ENCODE results near the gene MEF2D.

MEF2D gene

GRCh38 chr1:156500543-156500792 is at the start of gene MEF2D:
MEF2D (minus strand) TSS chr1:156500775; CDS start chr1:156483292, 17,483 bp downstream.
- no peak for DNase-seq (ENCODE audit: low spot score)

GRCh38 chr1:156550346-156550745 is 49.8 kb upstream of the MEF2D start:
- DNase-seq (ENCODE audit: low spot score) = no peak

DNA sequence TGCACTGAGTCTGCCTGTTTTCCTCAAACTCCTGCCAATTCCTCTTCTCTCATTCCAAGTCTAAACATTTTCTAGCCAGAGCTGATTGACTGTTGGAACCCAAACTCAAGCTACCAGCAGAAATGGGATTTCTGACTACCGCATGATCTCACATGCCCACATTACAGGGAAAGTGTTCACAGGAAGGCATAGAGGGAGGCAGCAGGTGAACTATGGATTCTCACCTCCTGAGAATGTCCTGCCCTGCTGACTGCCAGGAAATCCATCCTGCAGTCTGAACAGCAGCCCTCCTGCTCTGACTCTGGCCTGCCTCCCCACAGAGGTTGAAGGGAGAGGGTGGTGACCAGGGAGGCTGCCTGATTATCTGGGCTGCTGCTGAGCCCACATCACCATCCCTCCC is 49.3 kb upstream of the MEF2D start:
- no peak for DNase-seq (ENCODE audit: low spot score)

- no peak for DNase-seq (ENCODE audit: low spot score)
Observed at GRCh38 chr1:156549390-156549789, 48.8 kb upstream of the MEF2D start.

DNA sequence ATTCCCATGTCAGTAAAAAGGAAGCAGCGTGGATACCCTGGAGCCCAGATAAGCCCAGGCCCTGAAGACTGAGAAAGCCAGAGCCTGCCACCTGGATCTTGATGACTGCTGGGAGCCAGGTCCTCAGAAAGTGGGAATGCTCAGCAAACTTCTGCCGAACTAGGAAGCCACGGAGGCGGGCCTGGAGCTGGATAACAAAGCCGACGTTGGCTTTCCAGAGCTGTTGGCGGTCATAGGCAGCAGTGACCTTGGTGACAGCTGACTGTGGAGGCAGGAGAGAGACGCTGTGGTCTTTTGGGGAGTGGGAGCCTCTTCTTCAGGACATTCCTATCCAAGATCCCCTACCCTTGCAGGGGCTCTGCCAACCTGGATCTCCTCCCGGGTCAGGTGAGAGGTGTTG is 47.4 kb upstream of the MEF2D start:
- DNase-seq (ENCODE audit: low spot score) = no peak

GRCh38 chr1:156547434-156547833 is 46.9 kb upstream of the MEF2D start:
- no peak for DNase-seq (ENCODE audit: low spot score)

DNA sequence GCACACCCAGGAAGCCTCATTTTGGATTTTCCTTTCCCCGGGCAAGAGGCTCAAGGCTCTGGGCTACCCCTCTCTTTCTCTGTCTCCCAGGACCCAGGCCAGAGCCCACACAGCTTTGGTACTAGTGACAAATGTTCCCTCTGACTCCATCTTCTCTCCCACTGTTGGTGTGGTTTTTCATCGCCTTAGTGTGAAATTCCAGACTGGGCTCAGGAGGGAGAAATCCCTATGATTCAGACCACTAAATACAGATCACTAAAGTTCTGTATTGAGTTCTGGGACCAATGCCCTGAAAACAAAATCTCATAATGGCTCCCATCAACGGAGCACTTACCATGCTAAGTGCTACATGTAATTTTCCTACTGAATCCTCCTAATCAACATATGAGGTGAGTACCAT is 45.7 kb upstream of the MEF2D start:
- no peak for DNase-seq (ENCODE audit: low spot score)

GRCh38 chr1:156544592-156545102 is 44.1 kb upstream of the MEF2D start:
- DNase-seq (ENCODE audit: low spot score) = no peak

- no peak for DNase-seq (ENCODE audit: low spot score)
Observed at GRCh38 chr1:156543066-156543465, 42.5 kb upstream of the MEF2D start.

DNA sequence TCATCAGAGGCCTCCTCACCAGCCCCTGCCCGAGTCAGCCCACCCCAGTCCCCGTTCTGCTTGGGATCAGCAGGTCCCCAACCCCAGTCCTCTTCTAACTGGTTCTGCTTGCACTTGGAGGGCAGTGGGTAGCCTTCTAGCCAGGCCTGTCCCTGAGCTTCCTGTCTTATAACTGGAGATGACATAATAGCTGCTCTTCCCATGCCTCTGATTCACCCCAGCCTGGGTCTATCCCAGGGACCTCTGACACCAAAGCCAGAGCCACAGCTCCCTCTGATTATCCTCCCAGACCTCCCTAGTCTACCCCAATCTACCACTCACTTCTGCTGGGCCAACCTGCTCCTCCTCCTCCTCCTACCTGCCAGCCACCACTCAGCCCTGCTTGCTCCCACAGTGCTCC is 40.4 kb upstream of the MEF2D start:
- no peak for DNase-seq (ENCODE audit: low spot score)

- no peak for DNase-seq (ENCODE audit: low spot score)
Observed at GRCh38 chr1:156539818-156540355, 39.3 kb upstream of the MEF2D start.

DNA sequence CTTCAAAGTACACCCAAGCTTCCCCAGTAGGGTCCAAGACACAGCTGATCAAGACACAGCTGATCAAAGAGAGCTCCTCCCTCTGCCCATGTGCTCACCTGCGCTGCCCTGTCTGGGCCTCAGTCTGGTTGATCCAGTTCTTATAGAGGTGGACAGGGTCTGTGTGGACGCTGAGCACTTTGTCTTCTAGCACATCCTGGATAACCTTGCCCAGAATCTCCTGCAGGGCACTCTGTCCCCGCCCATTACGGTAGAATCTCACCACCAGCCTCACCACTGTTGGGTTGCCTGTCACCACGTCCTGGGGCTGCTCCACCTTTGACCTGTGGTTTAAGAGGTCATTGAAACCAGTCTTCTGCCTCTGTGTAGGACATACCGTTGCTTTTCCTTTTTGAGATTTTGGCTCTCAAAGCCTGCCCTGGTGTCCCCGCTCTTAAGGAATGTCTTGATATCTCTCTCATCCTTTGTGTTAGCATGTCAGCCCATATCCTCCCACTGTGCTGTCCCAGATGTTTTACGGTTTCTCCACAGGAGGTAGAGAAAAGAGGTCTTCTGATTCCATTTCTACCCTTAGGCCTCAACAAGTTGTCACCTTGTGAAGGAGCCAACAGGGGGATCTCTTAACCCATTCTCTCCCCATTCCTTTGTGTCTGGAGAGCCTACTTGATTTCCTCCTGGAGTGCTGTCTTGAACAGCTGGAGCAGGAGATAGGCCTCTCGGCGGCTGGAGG is 38.3 kb upstream of the MEF2D start:
- DNase-seq (ENCODE audit: low spot score) = no peak

DNA sequence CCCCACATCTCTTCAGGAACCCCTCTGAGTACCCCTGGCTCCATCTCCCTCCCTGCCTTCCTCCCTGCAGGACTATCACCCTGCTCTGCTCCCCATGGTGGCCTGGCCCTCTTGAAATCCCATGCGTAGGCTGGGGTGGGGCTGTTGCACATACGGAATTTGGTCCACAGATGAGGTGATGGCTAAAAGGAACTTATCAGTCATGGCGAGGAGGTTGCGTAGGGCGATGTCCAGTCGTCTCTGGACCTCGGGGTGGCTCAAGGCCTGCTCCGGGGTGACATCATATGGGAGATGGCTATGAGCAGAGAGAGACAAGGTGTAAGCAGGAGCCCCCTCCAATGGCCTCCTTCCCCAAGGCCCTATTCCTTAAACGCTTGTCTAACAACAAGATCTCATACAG is 36.5 kb upstream of the MEF2D start:
- no peak for DNase-seq (ENCODE audit: low spot score)

- no peak for DNase-seq (ENCODE audit: low spot score)
Observed at GRCh38 chr1:156534424-156535060, 34.0 kb upstream of the MEF2D start.

DNA sequence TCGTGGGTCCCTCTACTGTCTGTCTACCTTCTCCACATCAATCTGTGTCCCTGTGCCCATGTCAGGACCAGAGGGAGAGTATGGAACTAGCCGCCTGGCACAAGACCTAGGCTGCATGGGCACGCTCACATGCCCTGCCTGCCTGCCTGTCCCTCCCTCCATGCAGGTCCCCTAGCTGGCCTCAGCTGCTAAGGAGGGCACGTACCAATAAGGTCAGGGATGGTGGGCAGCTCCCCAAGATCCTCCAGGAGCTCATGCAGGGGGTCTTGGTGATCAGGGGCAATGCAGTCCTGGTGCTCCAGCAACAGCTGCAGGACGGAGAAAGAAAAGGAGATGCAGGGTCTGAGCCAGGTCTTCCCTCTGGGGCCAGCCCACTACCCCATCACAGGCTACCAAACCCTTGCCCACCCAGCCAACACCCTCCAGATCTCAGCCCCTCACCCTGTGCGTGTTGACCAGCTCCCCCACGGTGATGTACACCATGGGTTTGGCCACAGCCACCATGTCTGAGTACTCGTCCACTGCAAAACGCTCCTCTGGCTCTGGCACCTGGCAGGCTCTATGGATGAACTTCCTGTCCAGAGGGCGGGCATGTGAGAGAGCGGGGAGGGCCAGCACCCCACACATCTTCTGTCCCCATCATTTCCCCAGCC is 33.1 kb upstream of the MEF2D start:
- no peak for DNase-seq (ENCODE audit: low spot score)

GRCh38 chr1:156532374-156532773 is 31.8 kb upstream of the MEF2D start:
- no peak for DNase-seq (ENCODE audit: low spot score)

DNA sequence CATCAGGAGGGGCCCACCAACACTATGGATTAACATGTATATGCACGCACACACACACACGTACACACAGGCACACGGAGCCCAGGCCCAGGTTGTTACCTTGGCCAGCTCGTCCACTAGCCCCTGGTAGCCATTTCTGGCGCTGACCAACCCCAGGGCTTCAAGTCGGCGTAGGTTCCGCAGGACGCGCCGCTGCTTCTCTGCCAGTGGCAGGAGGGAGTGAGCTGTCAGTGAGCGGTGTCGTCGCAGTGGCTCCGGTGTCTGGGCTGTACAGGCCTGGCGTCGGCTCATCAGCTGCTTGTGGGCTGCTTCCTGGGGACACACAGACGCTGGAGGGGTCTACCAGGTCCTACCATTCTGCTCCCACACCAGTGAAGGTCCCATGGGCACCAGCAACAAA is 29.4 kb upstream of the MEF2D start:
- no peak for DNase-seq (ENCODE audit: low spot score)

DNA sequence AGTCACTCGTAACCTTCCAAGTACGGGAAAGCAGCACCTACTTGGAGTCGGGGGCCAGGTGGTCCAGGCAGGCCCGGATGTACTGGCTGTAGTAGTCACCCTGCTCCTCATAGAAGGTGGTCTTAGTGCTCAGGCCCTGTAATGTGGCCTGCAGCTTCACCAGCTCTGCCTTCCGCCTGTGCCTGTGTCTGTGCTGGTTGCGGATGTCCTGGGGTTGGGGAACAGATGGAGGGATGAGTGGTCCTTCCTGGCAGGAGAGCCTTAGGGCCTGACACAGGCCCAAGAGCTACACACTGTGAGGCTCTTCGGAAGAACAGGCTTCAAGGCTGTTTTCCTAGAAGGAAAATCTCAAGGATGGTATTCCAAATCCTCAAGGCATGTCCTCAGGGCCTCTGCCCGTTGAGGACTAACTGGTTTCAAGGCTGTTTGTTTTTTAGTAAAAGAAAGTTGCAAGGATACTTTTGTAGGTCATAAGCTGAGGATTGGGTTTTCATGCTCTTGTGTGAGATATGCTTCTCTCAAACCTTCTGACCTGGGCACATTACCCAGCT is 28.4 kb upstream of the MEF2D start:
- DNase-seq (ENCODE audit: low spot score) = no peak

DNA sequence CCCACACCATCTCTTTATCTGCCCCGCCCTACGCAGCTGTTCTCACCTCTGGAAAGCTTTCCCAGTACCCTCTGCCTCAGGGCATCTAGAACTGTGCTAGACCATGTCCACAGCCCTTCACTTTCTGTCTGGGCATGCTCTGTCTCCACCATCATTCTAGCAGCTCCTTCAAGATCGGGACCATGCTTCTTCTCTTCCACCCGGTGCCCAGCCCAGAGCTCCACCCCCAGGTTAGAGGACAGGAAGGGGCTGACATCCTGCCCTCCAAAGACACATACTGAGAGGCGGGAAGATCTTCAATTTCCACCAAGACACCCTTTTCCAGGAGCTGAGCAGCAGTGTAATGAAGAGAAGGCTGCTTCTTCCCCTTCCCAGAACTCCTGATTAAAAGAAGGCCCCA is 27.7 kb upstream of the MEF2D start:
- no peak for DNase-seq (ENCODE audit: low spot score)

DNA sequence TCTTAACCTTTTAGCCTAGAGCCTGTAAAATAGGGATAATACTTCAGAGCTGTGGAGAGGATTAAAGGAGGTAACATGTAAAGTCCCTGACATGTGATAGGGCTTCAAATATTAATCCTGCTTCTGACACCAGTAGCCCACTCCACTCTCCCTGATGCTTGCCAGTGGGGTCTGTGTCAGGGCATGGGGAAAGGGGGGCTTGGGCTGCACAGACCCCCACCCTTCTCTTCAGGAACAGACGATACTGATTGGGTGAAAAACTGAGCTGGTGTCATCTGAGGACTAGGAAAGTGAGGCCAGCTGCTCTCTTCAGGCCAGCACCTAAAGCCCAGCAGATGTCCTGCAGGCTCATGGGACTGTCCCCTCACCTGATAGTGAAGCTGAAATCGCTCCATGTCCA is 27.0 kb upstream of the MEF2D start:
- no peak for DNase-seq (ENCODE audit: low spot score)

- peak; percentile 54 for DNase-seq (ENCODE audit: low spot score)
Observed at GRCh38 chr1:156525856-156526489, 25.4 kb upstream of the MEF2D start.

GRCh38 chr1:156525071-156525501 is 24.5 kb upstream of the MEF2D start:
- no peak for DNase-seq (ENCODE audit: low spot score)

All from iPS-NIHi11 (cell line).